ENCODE data around the gene RSPH3.

Gene RSPH3

DNA sequence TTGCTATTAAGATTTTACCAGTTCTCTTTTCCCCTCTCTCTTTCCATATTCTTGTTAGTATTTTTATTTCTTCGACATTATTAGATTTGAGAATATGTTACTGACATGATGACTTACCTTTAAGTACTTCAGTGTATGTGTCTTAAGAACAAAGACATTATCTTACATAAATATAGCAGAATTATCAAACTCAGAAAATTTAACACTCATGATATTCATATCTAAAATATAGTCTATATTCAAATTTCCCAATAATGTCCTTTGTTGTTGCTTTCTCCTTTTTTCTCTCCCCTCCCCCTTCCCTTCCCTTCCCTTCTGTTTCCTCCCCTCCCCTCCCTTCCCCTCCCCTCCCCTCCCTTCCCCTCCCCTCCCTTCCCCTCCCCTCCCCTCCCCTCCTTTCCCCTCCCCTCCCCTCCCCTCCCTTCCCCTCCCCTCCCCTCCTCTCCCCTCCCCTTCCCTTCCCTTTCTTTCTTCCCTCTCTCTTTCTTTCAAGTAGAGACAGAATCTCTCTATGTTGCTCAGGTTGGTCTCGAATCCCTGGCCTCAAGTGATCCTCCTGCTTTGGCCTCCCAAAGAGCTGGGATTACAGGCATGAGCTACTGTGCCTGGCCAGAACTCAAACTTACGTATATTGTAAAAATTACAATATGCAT is 56.5 kb downstream of the RSPH3 start:
- TF ChIP-seq CSDC2 (CRISPR knock-in tag; IDR thresholded peaks at IDR 0.05) (no peak), SNAI2 (CRISPR knock-in tag; IDR thresholded peaks at IDR 0.05) (no peak), ISL1 (CRISPR knock-in tag; IDR thresholded peaks at IDR 0.05) (no peak), ESRRG (CRISPR knock-in tag; IDR thresholded peaks at IDR 0.05) (no peak), PPARA (CRISPR knock-in tag; IDR thresholded peaks at IDR 0.05; ENCODE audit: borderline replicate concordance) (no peak), TCF4 (CRISPR knock-in tag; IDR thresholded peaks at IDR 0.05; ENCODE audit: borderline replicate concordance) (no peak)
- TF ChIP-seq, protein P1, sequence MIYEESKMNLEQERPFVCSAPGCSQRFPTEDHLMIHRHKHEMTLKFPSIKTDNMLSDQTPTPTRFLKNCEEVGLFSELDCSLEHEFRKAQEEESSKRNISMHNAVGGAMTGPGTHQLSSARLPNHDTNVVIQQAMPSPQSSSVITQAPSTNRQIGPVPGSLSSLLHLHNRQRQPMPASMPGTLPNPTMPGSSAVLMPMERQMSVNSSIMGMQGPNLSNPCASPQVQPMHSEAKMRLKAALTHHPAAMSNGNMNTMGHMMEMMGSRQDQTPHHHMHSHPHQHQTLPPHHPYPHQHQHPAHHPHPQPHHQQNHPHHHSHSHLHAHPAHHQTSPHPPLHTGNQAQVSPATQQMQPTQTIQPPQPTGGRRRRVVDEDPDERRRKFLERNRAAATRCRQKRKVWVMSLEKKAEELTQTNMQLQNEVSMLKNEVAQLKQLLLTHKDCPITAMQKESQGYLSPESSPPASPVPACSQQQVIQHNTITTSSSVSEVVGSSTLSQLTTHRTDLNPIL (CRISPR knock-in tag; IDR thresholded peaks at IDR 0.05; ENCODE audit: low read depth), result no peak
- TF ChIP-seq, protein P2, sequence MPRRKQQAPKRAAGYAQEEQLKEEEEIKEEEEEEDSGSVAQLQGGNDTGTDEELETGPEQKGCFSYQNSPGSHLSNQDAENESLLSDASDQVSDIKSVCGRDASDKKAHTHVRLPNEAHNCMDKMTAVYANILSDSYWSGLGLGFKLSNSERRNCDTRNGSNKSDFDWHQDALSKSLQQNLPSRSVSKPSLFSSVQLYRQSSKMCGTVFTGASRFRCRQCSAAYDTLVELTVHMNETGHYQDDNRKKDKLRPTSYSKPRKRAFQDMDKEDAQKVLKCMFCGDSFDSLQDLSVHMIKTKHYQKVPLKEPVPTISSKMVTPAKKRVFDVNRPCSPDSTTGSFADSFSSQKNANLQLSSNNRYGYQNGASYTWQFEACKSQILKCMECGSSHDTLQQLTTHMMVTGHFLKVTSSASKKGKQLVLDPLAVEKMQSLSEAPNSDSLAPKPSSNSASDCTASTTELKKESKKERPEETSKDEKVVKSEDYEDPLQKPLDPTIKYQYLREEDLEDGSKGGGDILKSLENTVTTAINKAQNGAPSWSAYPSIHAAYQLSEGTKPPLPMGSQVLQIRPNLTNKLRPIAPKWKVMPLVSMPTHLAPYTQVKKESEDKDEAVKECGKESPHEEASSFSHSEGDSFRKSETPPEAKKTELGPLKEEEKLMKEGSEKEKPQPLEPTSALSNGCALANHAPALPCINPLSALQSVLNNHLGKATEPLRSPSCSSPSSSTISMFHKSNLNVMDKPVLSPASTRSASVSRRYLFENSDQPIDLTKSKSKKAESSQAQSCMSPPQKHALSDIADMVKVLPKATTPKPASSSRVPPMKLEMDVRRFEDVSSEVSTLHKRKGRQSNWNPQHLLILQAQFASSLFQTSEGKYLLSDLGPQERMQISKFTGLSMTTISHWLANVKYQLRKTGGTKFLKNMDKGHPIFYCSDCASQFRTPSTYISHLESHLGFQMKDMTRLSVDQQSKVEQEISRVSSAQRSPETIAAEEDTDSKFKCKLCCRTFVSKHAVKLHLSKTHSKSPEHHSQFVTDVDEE (CRISPR knock-in tag; IDR thresholded peaks at IDR 0.05), result no peak
- ATAC-seq, result no peak

DNA sequence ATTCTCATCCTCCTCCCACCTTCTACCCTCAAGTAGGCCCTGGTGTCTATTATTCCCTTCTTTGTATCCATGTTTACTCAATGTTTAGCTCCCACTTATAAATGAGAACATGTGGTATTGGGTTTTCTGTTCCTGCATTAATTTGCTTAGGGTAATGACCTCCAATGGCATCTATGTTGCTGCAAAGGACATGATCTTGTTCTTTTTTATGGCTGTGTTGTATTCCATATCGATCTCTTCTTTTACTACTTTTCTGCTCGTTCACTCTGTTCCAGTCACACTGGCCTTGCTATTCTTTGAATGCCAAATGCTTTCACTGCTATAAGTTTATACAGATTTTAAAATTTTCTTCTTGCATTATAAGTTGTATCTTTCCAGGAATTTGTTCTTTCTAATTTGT is 57.7 kb downstream of the RSPH3 start:
- TF ChIP-seq, protein P3, sequence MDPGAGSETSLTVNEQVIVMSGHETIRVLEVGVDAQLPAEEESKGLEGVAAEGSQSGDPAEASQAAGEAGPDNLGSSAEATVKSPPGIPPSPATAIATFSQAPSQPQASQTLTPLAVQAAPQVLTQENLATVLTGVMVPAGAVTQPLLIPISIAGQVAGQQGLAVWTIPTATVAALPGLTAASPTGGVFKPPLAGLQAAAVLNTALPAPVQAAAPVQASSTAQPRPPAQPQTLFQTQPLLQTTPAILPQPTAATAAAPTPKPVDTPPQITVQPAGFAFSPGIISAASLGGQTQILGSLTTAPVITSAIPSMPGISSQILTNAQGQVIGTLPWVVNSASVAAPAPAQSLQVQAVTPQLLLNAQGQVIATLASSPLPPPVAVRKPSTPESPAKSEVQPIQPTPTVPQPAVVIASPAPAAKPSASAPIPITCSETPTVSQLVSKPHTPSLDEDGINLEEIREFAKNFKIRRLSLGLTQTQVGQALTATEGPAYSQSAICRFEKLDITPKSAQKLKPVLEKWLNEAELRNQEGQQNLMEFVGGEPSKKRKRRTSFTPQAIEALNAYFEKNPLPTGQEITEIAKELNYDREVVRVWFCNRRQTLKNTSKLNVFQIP (CRISPR knock-in tag; IDR thresholded peaks at IDR 0.05; ENCODE audit: borderline replicate concordance, low read depth), result no peak
- TF ChIP-seq ISL1 (CRISPR knock-in tag; IDR thresholded peaks at IDR 0.05) (no peak), ZNF565 (CRISPR knock-in tag; conservative IDR thresholded peaks at IDR 0.05; ENCODE audit: low read depth) (no peak), OSR1 (CRISPR knock-in tag; IDR thresholded peaks at IDR 0.05) (no peak), TCF4 (CRISPR knock-in tag; IDR thresholded peaks at IDR 0.05; ENCODE audit: borderline replicate concordance) (no peak), ZNF8 (CRISPR knock-in tag; IDR thresholded peaks at IDR 0.05) (no peak), SNAI2 (CRISPR knock-in tag; IDR thresholded peaks at IDR 0.05) (no peak), BACH2 (CRISPR knock-in tag; IDR thresholded peaks at IDR 0.05; ENCODE audit: borderline replicate concordance) (no peak)
- TF ChIP-seq, protein P4, sequence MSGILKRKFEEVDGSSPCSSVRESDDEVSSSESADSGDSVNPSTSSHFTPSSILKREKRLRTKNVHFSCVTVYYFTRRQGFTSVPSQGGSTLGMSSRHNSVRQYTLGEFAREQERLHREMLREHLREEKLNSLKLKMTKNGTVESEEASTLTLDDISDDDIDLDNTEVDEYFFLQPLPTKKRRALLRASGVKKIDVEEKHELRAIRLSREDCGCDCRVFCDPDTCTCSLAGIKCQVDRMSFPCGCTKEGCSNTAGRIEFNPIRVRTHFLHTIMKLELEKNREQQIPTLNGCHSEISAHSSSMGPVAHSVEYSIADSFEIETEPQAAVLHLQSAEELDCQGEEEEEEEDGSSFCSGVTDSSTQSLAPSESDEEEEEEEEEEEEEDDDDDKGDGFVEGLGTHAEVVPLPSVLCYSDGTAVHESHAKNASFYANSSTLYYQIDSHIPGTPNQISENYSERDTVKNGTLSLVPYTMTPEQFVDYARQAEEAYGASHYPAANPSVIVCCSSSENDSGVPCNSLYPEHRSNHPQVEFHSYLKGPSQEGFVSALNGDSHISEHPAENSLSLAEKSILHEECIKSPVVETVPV (CRISPR knock-in tag; IDR thresholded peaks at IDR 0.05), result no peak

DNA sequence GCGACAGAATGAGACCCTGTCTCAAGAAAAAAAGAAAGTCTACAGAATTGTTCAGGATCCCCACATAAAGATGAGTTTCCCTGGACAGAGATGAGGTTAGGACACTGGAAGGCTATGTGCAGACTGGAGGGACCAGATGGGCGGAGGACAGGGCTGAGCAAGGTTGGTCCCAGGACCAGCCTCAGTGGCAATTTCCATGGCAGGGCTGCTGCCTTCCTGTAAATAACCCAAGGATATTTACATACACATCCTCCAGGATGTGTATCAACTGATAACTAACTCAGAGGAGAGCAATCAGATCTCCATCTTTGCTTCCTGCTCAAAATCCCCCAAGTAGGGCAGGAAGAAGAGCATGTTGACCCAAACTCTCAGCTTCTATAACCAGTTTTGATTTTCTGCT is 58.8 kb downstream of the RSPH3 start:
- ATAC-seq, result no peak
- TF ChIP-seq RARB (CRISPR knock-in tag; IDR thresholded peaks at IDR 0.05), result no peak
- no peak for TF ChIP-seq ZFP3 (CRISPR knock-in tag; IDR thresholded peaks at IDR 0.05)
- TF ChIP-seq ZNF565 (CRISPR knock-in tag; conservative IDR thresholded peaks at IDR 0.05; ENCODE audit: low read depth), result no peak
- TF ChIP-seq ARNTL (CRISPR knock-in tag; IDR thresholded peaks at IDR 0.05; ENCODE audit: borderline replicate concordance, low read depth), result no peak
- no peak for TF ChIP-seq BACH2 (CRISPR knock-in tag; IDR thresholded peaks at IDR 0.05; ENCODE audit: borderline replicate concordance)
- TF ChIP-seq OSR1 (CRISPR knock-in tag; IDR thresholded peaks at IDR 0.05), result no peak
- no peak for TF ChIP-seq ZNF8 (CRISPR knock-in tag; IDR thresholded peaks at IDR 0.05)
- no peak for TF ChIP-seq GLIS3 (CRISPR knock-in tag; IDR thresholded peaks at IDR 0.05)

More for the DNA sequence above, 57.7 kb downstream of the RSPH3 start:
- ATAC-seq, result no peak

DNA sequence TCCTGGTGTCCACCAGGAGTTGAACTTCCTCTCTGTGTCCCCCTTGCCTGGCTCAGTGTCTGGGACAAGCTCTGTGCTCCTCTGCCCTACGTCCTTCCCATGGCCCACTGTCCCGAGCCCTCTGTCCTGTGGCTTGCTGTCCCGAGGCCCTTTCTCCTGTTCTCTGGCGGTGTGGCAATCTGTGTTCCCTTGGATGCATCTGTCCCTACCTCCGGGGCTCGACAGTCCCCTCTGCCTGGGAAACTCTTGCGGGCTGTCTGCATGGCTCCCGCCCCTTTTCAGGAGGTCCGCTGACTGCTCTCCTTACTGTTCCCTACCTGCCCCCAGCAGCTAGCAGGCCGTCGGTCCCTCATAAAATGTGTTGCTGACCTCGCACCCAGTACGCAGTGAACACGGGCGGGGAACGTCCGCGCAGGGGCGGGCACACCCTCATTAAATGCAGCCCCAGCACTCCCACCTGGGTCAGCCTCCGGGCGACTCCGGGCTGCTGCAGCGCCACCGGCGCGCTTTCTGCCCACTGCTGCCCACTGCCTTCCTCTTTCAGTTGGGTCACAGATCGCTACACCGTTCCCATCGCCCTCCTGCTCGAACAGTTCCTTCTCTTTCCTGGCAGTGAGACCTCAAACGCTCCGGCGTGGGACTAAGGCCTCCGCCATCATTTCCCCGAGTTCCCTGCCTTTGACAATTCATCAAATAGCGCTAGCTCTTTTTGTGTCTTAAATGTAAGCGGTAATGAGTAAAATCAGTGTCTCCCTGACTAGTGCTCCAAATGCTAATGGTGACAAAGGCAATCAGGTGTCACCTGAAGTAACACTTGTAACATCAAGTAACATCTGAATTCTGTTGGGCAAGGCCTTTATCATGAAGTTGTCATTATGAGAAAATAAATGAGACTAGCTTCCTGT is 60.5 kb downstream of the RSPH3 start:
- ATAC-seq, result no peak
- no peak for TF ChIP-seq ZFP30 (CRISPR knock-in tag; IDR thresholded peaks at IDR 0.05)
- TF ChIP-seq ARNTL (CRISPR knock-in tag; IDR thresholded peaks at IDR 0.05; ENCODE audit: borderline replicate concordance, low read depth), result no peak
- TF ChIP-seq ZNF70 (CRISPR knock-in tag; IDR thresholded peaks at IDR 0.05), result no peak
- TF ChIP-seq ISL1 (CRISPR knock-in tag; IDR thresholded peaks at IDR 0.05), result no peak
- TF ChIP-seq BACH2 (CRISPR knock-in tag; IDR thresholded peaks at IDR 0.05; ENCODE audit: borderline replicate concordance), result no peak
- no peak for TF ChIP-seq TOX (CRISPR knock-in tag; IDR thresholded peaks at IDR 0.05; ENCODE audit: borderline replicate concordance)
- no peak for TF ChIP-seq GLIS3 (CRISPR knock-in tag; IDR thresholded peaks at IDR 0.05)
- TF ChIP-seq, protein P1 (CRISPR knock-in tag; IDR thresholded peaks at IDR 0.05; ENCODE audit: low read depth), result no peak
- no peak for TF ChIP-seq SNAI2 (CRISPR knock-in tag; IDR thresholded peaks at IDR 0.05)
- TF ChIP-seq ZFP3 (CRISPR knock-in tag; IDR thresholded peaks at IDR 0.05), result no peak
- no peak for TF ChIP-seq PPARA (CRISPR knock-in tag; IDR thresholded peaks at IDR 0.05; ENCODE audit: borderline replicate concordance)
- TF ChIP-seq, protein P2 (CRISPR knock-in tag; IDR thresholded peaks at IDR 0.05), result no peak
- no peak for TF ChIP-seq ZNF8 (CRISPR knock-in tag; IDR thresholded peaks at IDR 0.05)

All from SK-N-SH treated with all-trans-retinoic acid at 6 μM for 48 hours (cell line).